Measurements from ENCODE around the gene KAT6B. TPM values are rescaled to one million over a fixed set of nuclear protein-coding genes. Genes with fewer than 3 reads are reported as not detected.

Gene KAT6B
- total RNA-seq, 4 donors from 2014 or later, result 45.6 to 48.9 (median 47.5) TPM

DNA sequence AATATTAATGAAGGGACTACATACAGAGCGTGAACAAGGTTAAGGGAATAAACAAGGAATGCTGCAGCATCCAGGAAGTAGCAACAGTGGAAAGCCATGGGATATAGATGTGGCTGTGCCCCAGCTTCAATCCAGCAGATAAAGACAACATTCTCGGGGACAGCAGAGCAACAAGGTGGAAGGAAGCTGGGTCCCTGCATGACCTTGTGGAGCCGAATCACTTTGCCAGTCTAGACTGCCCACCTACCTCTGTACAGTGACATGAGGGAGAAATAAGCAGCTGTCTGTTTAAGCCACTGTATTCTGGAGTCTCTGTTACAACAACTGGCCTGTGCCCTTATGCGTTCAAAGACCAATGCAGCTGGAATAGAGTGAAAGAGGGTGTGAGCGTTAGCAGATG, 255.0 kb downstream of the KAT6B start:
- TF ChIP-seq CTCF (IDR thresholded peaks at IDR 0.05; ENCODE audit: low read depth), result no peak

Data from subcutaneous adipose tissue (tissue), 4 donors.